Peyer's patch (tissue), 4 donors: Measurements from ENCODE around the gene CDK19. TPM values are rescaled to one million over a fixed set of nuclear protein-coding genes. Genes with fewer than 3 reads are reported as not detected.

ENCODE experiments used
- DNase-seq, 3 donors: peaks; one replicate each; pipeline ENCODE4 v3.0.0-alpha.2; 2017 to 2019
- H3K27ac ChIP-seq, 4 donors: fragments of 200-600 bp; sonication (generic); one replicate each; pipeline ENCODE4 v1.5.1; 2016 to 2019
- H3K27me3 ChIP-seq, 2 donors: fragments of 200-600 bp; sonication (generic); one replicate each; pipeline ENCODE4 v1.5.1; 2019
- H3K36me3 ChIP-seq, 3 donors: fragments of 200-600 bp; sonication (generic); one replicate each; pipeline ENCODE4 v1.5.1; 2016 to 2019
- H3K4me1 ChIP-seq, 4 donors: fragments of 200-600 bp; sonication (generic); one replicate each; pipeline ENCODE4 v1.5.1; 2016 to 2019
- H3K4me3 ChIP-seq, 4 donors: fragments of 200-600 bp; sonication (generic); 1 replicate in 3 of 4; 2 replicates in 1 of 4; pipeline ENCODE4 v1.5.1; 2016 to 2019; ENCODE audit warnings: mild to moderate bottlenecking in 1 of 4
- H3K9me3 ChIP-seq, 4 donors: fragments of 200-600 bp; sonication (generic); one replicate each; pipeline ENCODE4 v1.5.1; 2016 to 2019; ENCODE audit warnings: mild to moderate bottlenecking in 1 of 4
- CTCF ChIP-seq, 6 experiments: fragments of 450-650 bp in 4 of 6; fragments of 200-600 bp in 2 of 6; sonication (generic) in 1 of 6; IDR thresholded peaks; one replicate each; pipeline ENCODE4 v1.5.1; 2017 to 2019; ENCODE audit warnings: antibody characterized with exemption in 6 of 6, mild to moderate bottlenecking in 3 of 6, moderate library complexity in 1 of 6
- POLR2A ChIP-seq, 2 donors: fragments of 450-650 bp; IDR thresholded peaks; one replicate each; pipeline ENCODE4 v1.5.1; 2017; ENCODE audit warnings: antibody characterized with exemption in 2 of 2, mild to moderate bottlenecking in 2 of 2, moderate library complexity in 2 of 2
- total RNA-seq, 4 donors: library from RNA; depleted of rRNA; stranded (reverse); fragments of >200 nt; gene quantifications; one replicate each; pipeline ENCODE4 v1.1.0, GENCODE V29; 2016

CDK19 gene
- total RNA-seq, 4 donors from 2014 or later: 10.5 to 14.6 (median 12.9) TPM

- DNase-seq: no peak
- Histone ChIP-seq H3K4me1 (peaks cover 0 to 9% (median 3%) of the 10 kb centered on the region in 4 donors), H3K27ac (no peak overlapping the region), H3K27me3 (no peaks in the 10 kb centered on the region), H3K36me3 (no peaks in the 10 kb centered on the region), H3K9me3 (no peaks in the 10 kb centered on the region), H3K4me3 (no peak overlapping the region)
- no peak for TF ChIP-seq POLR2A (IDR thresholded peaks at IDR 0.05)
- no peak for TF ChIP-seq CTCF (IDR thresholded peaks at IDR 0.05)
These were observed 126.5 kb downstream of the CDK19 start for GRCh38 chr6:110688661-110689268.

- no peak for DNase-seq
- Histone ChIP-seq H3K36me3 (no peaks in the 10 kb centered on the region), H3K27me3 (no peaks in the 10 kb centered on the region), H3K4me1 (peaks cover 0 to 14% (median 3%) of the 10 kb centered on the region in 4 donors), H3K27ac (no peak overlapping the region), H3K9me3 (no peaks in the 10 kb centered on the region), H3K4me3 (no peak overlapping the region)
- no peak for TF ChIP-seq POLR2A (IDR thresholded peaks at IDR 0.05)
- no peak for TF ChIP-seq CTCF (IDR thresholded peaks at IDR 0.05)
These were observed 127.9 kb downstream of the CDK19 start for GRCh38 chr6:110687326-110687725.

- H3K4me3 ChIP-seq: no peak overlapping the region
- no peak for DNase-seq
- peaks cover 0 to 14% (median 0%) of the 10 kb centered on the region in 4 donors for H3K4me1 ChIP-seq
- no peaks in the 10 kb centered on the region for H3K36me3 ChIP-seq
- H3K27ac ChIP-seq: no peak overlapping the region
- H3K27me3 ChIP-seq: no peaks in the 10 kb centered on the region
- TF ChIP-seq CTCF (IDR thresholded peaks at IDR 0.05) (no peak), POLR2A (IDR thresholded peaks at IDR 0.05) (no peak)
- H3K9me3 ChIP-seq: no peaks in the 10 kb centered on the region
These were observed 132.0 kb downstream of the CDK19 start for GRCh38 chr6:110683241-110683640.

GRCh38 chr6:110682460-110682853, 132.8 kb downstream of the CDK19 start:
- Histone ChIP-seq H3K9me3 (no peaks in the 10 kb centered on the region), H3K27me3 (no peaks in the 10 kb centered on the region), H3K4me1 (peaks cover 0 to 9% (median 0%) of the 10 kb centered on the region in 4 donors), H3K36me3 (no peaks in the 10 kb centered on the region), H3K27ac (no peak overlapping the region), H3K4me3 (no peak overlapping the region)
- peak in 2 of 3 donors; percentile 74 to 82 for DNase-seq
- TF ChIP-seq POLR2A (IDR thresholded peaks at IDR 0.05): no peak
- peak; percentile 63 to 94 (median 79) for TF ChIP-seq CTCF (IDR thresholded peaks at IDR 0.05)

- no peaks in the 10 kb centered on the region for H3K27me3 ChIP-seq
- no peak for DNase-seq
- TF ChIP-seq CTCF (IDR thresholded peaks at IDR 0.05): no peak
- no peak overlapping the region for H3K27ac ChIP-seq
- H3K4me1 ChIP-seq: peaks cover 0 to 4% (median 0%) of the 10 kb centered on the region in 4 donors
- no peak overlapping the region for H3K4me3 ChIP-seq
- H3K36me3 ChIP-seq: no peaks in the 10 kb centered on the region
- no peaks in the 10 kb centered on the region for H3K9me3 ChIP-seq
These were observed 133.5 kb downstream of the CDK19 start for GRCh38 chr6:110681543-110682459.
